HepG2 (cell line): ENCODE results near the gene THADA. TPM values are rescaled to one million over a fixed set of nuclear protein-coding genes. Genes with fewer than 3 reads are reported as not detected.

Source experiments
- ATAC-seq: fragments of 200-7000 bp; cut with Tn5 transposase; 3 replicates; pipeline ENCODE4 v1.9.1; 2020; ENCODE audit warnings: mild to moderate bottlenecking, moderate library complexity
- BruUV-seq: library from RNA; stranded (reverse); fragments of 400-500 nt; replicated peaks from 2 replicates; lab custom pipeline; 2021; lab: Mats Ljungman, UMichigan
- CTCF ChIA-PET: fragments of 300-600 bp; formaldehyde crosslinking; extraction: SDS; loops from one replicate; lab custom pipeline; 2021; ENCODE audit warnings: low total read pairs, inconsistent platforms, low intra/inter-chr PET ratio; lab: Yijun Ruan, JAX
- POLR2A ChIA-PET: fragments of 350-600 bp; sonication (Branson Sonifier 250); formaldehyde crosslinking; loops from one replicate; lab custom pipeline; 2020; ENCODE audit warnings: antibody characterized with exemption, inconsistent platforms; lab: Yijun Ruan, JAX
- DNase-seq: peaks from one replicate; pipeline ENCODE4 v3.0.0-alpha.2; 2015; ENCODE audit warnings: low spot score
- FAIRE-seq: peaks from 3 replicates; lab custom pipeline; 2011; peaks lifted over from hg19 to GRCh38; lab: Jason Lieb, UNC
- H2AFZ ChIP-seq: one replicate; pipeline ENCODE4 v1.6.1; 2011; ENCODE audit warnings: low read length, inconsistent platforms
- H3K27ac ChIP-seq: fragments of 300-600 bp; 3 replicates; pipeline ENCODE4 v1.8.0; 2011; ENCODE audit warnings: mixed run types, mild to moderate bottlenecking, mixed read lengths, low read length, inconsistent platforms; ENCODE audit not compliant: insufficient read depth; ENCODE audit errors: extremely low read length
- H3K27me3 ChIP-seq, 2 experiments: fragments of 200-600 bp in 1 of 2; 2 replicates in 1 of 2; 3 replicates in 1 of 2; pipeline versions ENCODE4 v1.6.0 to v1.8.0; 2011; ENCODE audit warnings: low read length in 2 of 2, mild to moderate bottlenecking in 2 of 2, moderate library complexity in 2 of 2, inconsistent platforms in 1 of 2; ENCODE audit not compliant: insufficient read depth in 2 of 2, control insufficient read depth in 1 of 2
- H3K36me3 ChIP-seq, 2 experiments: fragments of 200-600 bp in 1 of 2; replicated peaks in 1 of 2; 2 replicates in 1 of 2; 3 replicates in 1 of 2; pipeline versions ENCODE4 v1.5.1 to v1.8.0; 2011; ENCODE audit warnings: low read length in 2 of 2, inconsistent platforms in 1 of 2; ENCODE audit not compliant: insufficient read depth in 2 of 2, control insufficient read depth in 1 of 2
- H3K4me1 ChIP-seq: 2 replicates; pipeline ENCODE4 v1.5.1; 2012; ENCODE audit warnings: low read length, inconsistent platforms; ENCODE audit not compliant: insufficient read depth
- H3K4me2 ChIP-seq: 2 replicates; pipeline ENCODE4 v1.6.0; 2011; ENCODE audit warnings: low read depth, low read length, inconsistent platforms
- H3K4me3 ChIP-seq, 3 experiments: fragments of 200-600 bp in 1 of 3; sonication (generic), shearing (Covaris generic) in 1 of 3; replicated peaks in 1 of 3; 2 replicates each; pipeline ENCODE4 v1.5.1; 2011 to 2016; ENCODE audit warnings: low read length in 3 of 3, inconsistent platforms in 2 of 3, low read depth in 2 of 3, mild to moderate bottlenecking in 2 of 3, control low read depth in 1 of 3, mixed read lengths in 1 of 3; ENCODE audit not compliant: insufficient read depth in 1 of 3
- H3K79me2 ChIP-seq: one replicate; pipeline ENCODE4 v1.6.1; 2011; ENCODE audit warnings: low read length, inconsistent platforms; ENCODE audit not compliant: insufficient read depth
- H3K9ac ChIP-seq: 2 replicates; pipeline ENCODE4 v1.6.0; 2011; ENCODE audit warnings: mild to moderate bottlenecking, low read depth, low read length, inconsistent platforms; ENCODE audit not compliant: insufficient read depth
- H3K9me3 ChIP-seq: 2 replicates; pipeline ENCODE4 v1.5.1; 2012; ENCODE audit warnings: mild to moderate bottlenecking, low read length
- H4K20me1 ChIP-seq: 2 replicates; pipeline ENCODE4 v1.6.0; 2011; ENCODE audit warnings: inconsistent platforms, mild to moderate bottlenecking, low read length, moderate library complexity; ENCODE audit not compliant: insufficient read depth
- BRD4 ChIP-seq: sonication (generic); formaldehyde crosslinking; IDR thresholded peaks from 2 replicates; pipeline ENCODE4 v1.4.0; 2020; ENCODE audit warnings: missing genetic modification reagents
- CREBL2 ChIP-seq: sonication (generic); formaldehyde crosslinking; IDR thresholded peaks from 2 replicates; pipeline ENCODE4 v1.8.1; 2023; ENCODE audit warnings: missing genetic modification reagents, mild to moderate bottlenecking, borderline replicate concordance
- DR1 ChIP-seq: sonication (generic); formaldehyde crosslinking; IDR thresholded peaks from 2 replicates; pipeline ENCODE4 v1.8.0; 2021; ENCODE audit warnings: mild to moderate bottlenecking, missing genetic modification reagents, inconsistent platforms
- GLI4 ChIP-seq: sonication (generic); formaldehyde crosslinking; IDR thresholded peaks from 2 replicates; pipeline ENCODE4 v1.5.1; 2020; ENCODE audit warnings: missing genetic modification reagents, mild to moderate bottlenecking, moderate library complexity, borderline replicate concordance
- MTF1 ChIP-seq: sonication (generic); formaldehyde crosslinking; IDR thresholded peaks from 2 replicates; pipeline ENCODE4 v1.5.0; 2020; ENCODE audit warnings: missing genetic modification reagents
- RFXAP ChIP-seq: sonication (generic); formaldehyde crosslinking; IDR thresholded peaks from 2 replicates; pipeline ENCODE4 v1.4.0; 2020; ENCODE audit warnings: missing genetic modification reagents, borderline replicate concordance
- SNAPC4 ChIP-seq: sonication (generic); formaldehyde crosslinking; IDR thresholded peaks from 2 replicates; pipeline ENCODE4 v1.4.0; 2020; ENCODE audit warnings: mild to moderate bottlenecking, missing genetic modification reagents
- SRSF4 ChIP-seq: fragments of 200-400 bp; formaldehyde crosslinking; IDR thresholded peaks from one replicate; pipeline ENCODE4 v1.6.1; 2018; ENCODE audit warnings: mild to moderate bottlenecking, low read depth, low read length, moderate library complexity; ENCODE audit not compliant: poor library complexity, severe bottlenecking
- TAF1 ChIP-seq: sonication (generic); formaldehyde crosslinking; IDR thresholded peaks from 2 replicates; pipeline ENCODE4 v1.4.0; 2020; ENCODE audit warnings: missing genetic modification reagents
- WIZ ChIP-seq: sonication (generic); formaldehyde crosslinking; IDR thresholded peaks from 2 replicates; pipeline ENCODE4 v1.5.1; 2020; ENCODE audit warnings: mild to moderate bottlenecking, missing genetic modification reagents
- YEATS4 ChIP-seq: sonication (generic); formaldehyde crosslinking; IDR thresholded peaks from 2 replicates; pipeline ENCODE4 v1.4.0; 2020; ENCODE audit warnings: missing genetic modification reagents, borderline replicate concordance
- ZNF264 ChIP-seq: sonication (generic); formaldehyde crosslinking; IDR thresholded peaks from 2 replicates; pipeline ENCODE4 v1.4.0; 2020; ENCODE audit warnings: missing genetic modification reagents
- ZNF33A ChIP-seq: sonication (generic); formaldehyde crosslinking; IDR thresholded peaks from 2 replicates; pipeline ENCODE4 v1.5.1; 2020; ENCODE audit warnings: missing genetic modification reagents, mild to moderate bottlenecking, moderate library complexity, borderline replicate concordance
- ZNF350 ChIP-seq: sonication (generic); formaldehyde crosslinking; IDR thresholded peaks from 2 replicates; pipeline ENCODE4 v1.4.0; 2020; ENCODE audit warnings: mild to moderate bottlenecking, low read depth, missing genetic modification reagents, borderline replicate concordance
- ZNF615 ChIP-seq: sonication (generic); formaldehyde crosslinking; IDR thresholded peaks from 2 replicates; pipeline ENCODE4 v1.5.0; 2020; ENCODE audit warnings: mild to moderate bottlenecking, missing genetic modification reagents, borderline replicate concordance
- ZNF775 ChIP-seq: sonication (generic); formaldehyde crosslinking; IDR thresholded peaks from 2 replicates; pipeline ENCODE4 v1.4.0; 2020; ENCODE audit warnings: missing genetic modification reagents, mild to moderate bottlenecking, moderate library complexity, borderline replicate concordance
- ZNF781 ChIP-seq: sonication (generic); formaldehyde crosslinking; IDR thresholded peaks from 2 replicates; pipeline ENCODE4 v1.5.1; 2020; ENCODE audit warnings: borderline replicate concordance, mild to moderate bottlenecking, missing genetic modification reagents; ENCODE audit errors: not compliant biosample characterization
- WGBS: methylation state at CpG from one replicate; pipeline ENCODE4 v1.1.6; 2017; ENCODE audit warnings: low lambda C conversion rate; 5-methylcytosine and 5-hydroxymethylcytosine counted together
- in situ Hi-C: cut with HindIII; loops from 2 replicates; pipeline ENCODE4 v1.10.0; 2017; ENCODE audit warnings: low pct_unique_long_range_greater_than_20kb; ENCODE audit not compliant: extremely low pct_ligation_motif_present
- intact Hi-C: fragments of 100-400 bp; cut with micrococcal nuclease; formaldehyde crosslinking; loops from one replicate; pipeline ENCODE4 v1.10.0; 2022; ENCODE audit not compliant: unreplicated experiment
- polyA plus RNA-seq, 8 experiments: library from polyadenylated mRNA; depleted of rRNA in 3 of 8; stranded (reverse) in 7 of 8; unstranded in 1 of 8; fragments of >200 nt; fragmentation: Illumina TruSeq in 4 of 8; extraction: Trizol in 4 of 8; gene quantifications; 2 replicates each; pipeline versions ENCODE4 v1.2.1 to v1.2.3, GENCODE V29; 2011 to 2016; ENCODE audit warnings: low read depth in 4 of 8, missing spikeins in 1 of 8, mixed read lengths in 1 of 8; ENCODE audit not compliant: insufficient read depth in 1 of 8
- total RNA-seq, 5 experiments: library from RNA; depleted of rRNA; stranded (reverse); fragments of >200 nt; fragmentation: Illumina TruSeq; extraction: Trizol; gene quantifications; 2 replicates each; pipeline ENCODE4 v1.2.3, GENCODE V29; 2016; ENCODE audit warnings: low read depth in 1 of 5

THADA gene
- total and polyA plus RNA-seq, 2 of the 13 experiments (the other 11 are each of a cell fraction or from before 2014, with no cell fraction given) = 12.7 to 21.7 TPM

- no peak for TF ChIP-seq ZNF33A (CRISPR knock-in tag)
- TF ChIP-seq DR1 (CRISPR knock-in tag) = no peak
- TF ChIP-seq ZNF775 (CRISPR knock-in tag) = no peak
- no peak for TF ChIP-seq ZNF350 (CRISPR knock-in tag)
- no peak for TF ChIP-seq WIZ (CRISPR knock-in tag)
- TF ChIP-seq ZNF264 (CRISPR knock-in tag) = no peak
Measured at GRCh38 chr2:43224131-43224570, 371.7 kb downstream of the THADA start (continued).

GRCh38 chr2:43223521-43224001 lies 372.3 kb downstream of the THADA start:
- Histone ChIP-seq H3K4me3 (peak overlapping the region; percentile 80 to 97 (median 89)), H3K27ac (peak overlapping the region; percentile 89), H3K27me3 (no peaks in the 10 kb centered on the region; a peak in 1 of 5 replicates), H3K9ac (peak overlapping the region; percentile 80), H2AFZ (no peak overlapping the region), H4K20me1 (peaks cover 39% of the 10 kb centered on the region), H3K4me2 (peak overlapping the region; percentile 99), H3K79me2 (peaks cover 58% of the 10 kb centered on the region), H3K9me3 (no peaks in the 10 kb centered on the region), H3K36me3 (peaks cover 3 to 10% of the 10 kb centered on the region in 2 experiments; a peak in 4 of 5 replicates), H3K4me1 (peaks cover 50% of the 10 kb centered on the region)
- no TSS peak for BruUV-seq
- DNase-seq = no peak
- ChIA-PET POLR2A (interaction anchor here (0.7 to 13.7 kb wide), 14 partner anchors 16 to 372 kb away, joined by 3 to 324 read pairs (median 13); partner anchors contain the start of gene THADA), CTCF (interaction anchor here (1.0 to 1.7 kb wide), 3 partner anchors 61 to 277 kb away, joined by 3 to 5 read pairs (median 4); no protein-coding TSS in a partner anchor)
- ATAC-seq = no peak
- FAIRE-seq = no peak
- in situ Hi-C loops = loop anchor here (10.0 kb wide), 1 partner anchor 59 kb away; no protein-coding TSS in a partner anchor
- intact Hi-C loops = loop anchor here (1.0 to 2.0 kb wide), 2 partner anchors 31 to 61 kb away; no protein-coding TSS in a partner anchor
- 21% methylated on average over 4 of the region's 4 CpGs for WGBS
- TF ChIP-seq ZNF615 (CRISPR knock-in tag) (no peak), SRSF4 (peak; percentile 19), ZNF781 (CRISPR knock-in tag) (peak; percentile 21), RFXAP (0 out of 2 replicates have a peak, but pooled peaks have one; percentile 28), CREBL2 (no peak), TAF1 (CRISPR knock-in tag) (0 out of 2 replicates have a peak, but pooled peaks have one; percentile 9), MTF1 (CRISPR knock-in tag) (0 out of 2 replicates have a peak, but pooled peaks have one; percentile 24), BRD4 (CRISPR knock-in tag) (no peak), GLI4 (CRISPR knock-in tag) (no peak), YEATS4 (0 out of 2 replicates have a peak, but pooled peaks have one; percentile 23), SNAPC4 (CRISPR knock-in tag) (no peak)
